ENCODE results near the gene SLC38A5. TPM values are rescaled to one million over a fixed set of nuclear protein-coding genes. Genes with fewer than 3 reads are reported as not detected.

SLC38A5 gene
- total RNA-seq, 4 donors from 2014 or later, result 21.8 to 34.2 (median 25.4) TPM

- TF ChIP-seq POLR2A (IDR thresholded peaks at IDR 0.05), result no peak
- no peak for TF ChIP-seq CTCF (IDR thresholded peaks at IDR 0.05)
- intact Hi-C loops (cut with DNase I; ENCODE audit: low total_unique reads), result no loop called here
- DNase-seq (ENCODE audit: low spot score in 2 of 2), result no peak
- WGBS, 2 donors, result 31 to 63% methylated on average over 2 of the region's 2 CpGs
- H3K4me3 ChIP-seq (ENCODE audit: low read depth, poor library complexity, severe bottlenecking), result no peak overlapping the region
Measured at GRCh38 chrX:48489892-48490291, 19.8 kb upstream of the SLC38A5 start.

GRCh38 chrX:48489296-48489695 lies 19.2 kb upstream of the SLC38A5 start:
- TF ChIP-seq CTCF (IDR thresholded peaks at IDR 0.05), result no peak
- no peak for TF ChIP-seq POLR2A (IDR thresholded peaks at IDR 0.05)
- DNase-seq (ENCODE audit: low spot score in 2 of 2), result no peak
- intact Hi-C loops (cut with DNase I; ENCODE audit: low total_unique reads), result no loop called here
- no peak overlapping the region for H3K4me3 ChIP-seq (ENCODE audit: low read depth, poor library complexity, severe bottlenecking)
- 64 to 72% methylated on average over 9 of the region's 9 CpGs for WGBS, 2 donors

GRCh38 chrX:48488034-48488433 lies 18.0 kb upstream of the SLC38A5 start:
- intact Hi-C loops (cut with DNase I; ENCODE audit: low total_unique reads), result no loop called here
- H3K4me3 ChIP-seq (ENCODE audit: low read depth, poor library complexity, severe bottlenecking), result no peak overlapping the region
- TF ChIP-seq CTCF (IDR thresholded peaks at IDR 0.05) (no peak), POLR2A (IDR thresholded peaks at IDR 0.05) (no peak)
- no peak for DNase-seq (ENCODE audit: low spot score in 2 of 2)
- 85% methylated on average over 3 of the region's 3 CpGs; no CpG with 5 or more reads in 1 of the 2 donors for WGBS, 2 donors

GRCh38 chrX:48487362-48487798 lies 17.3 kb upstream of the SLC38A5 start:
- intact Hi-C loops (cut with DNase I; ENCODE audit: low total_unique reads), result no loop called here
- no peak for TF ChIP-seq POLR2A (IDR thresholded peaks at IDR 0.05)
- WGBS, 2 donors, result 51 to 81% methylated on average over 3 to 10 of the region's 10 CpGs
- H3K4me3 ChIP-seq (ENCODE audit: low read depth, poor library complexity, severe bottlenecking), result no peak overlapping the region
- no peak for DNase-seq (ENCODE audit: low spot score in 2 of 2)

- DNase-seq (ENCODE audit: low spot score in 2 of 2), result no peak
- WGBS, 2 donors, result 60 to 63% methylated on average over 4 to 7 of the region's 7 CpGs
- intact Hi-C loops (cut with DNase I; ENCODE audit: low total_unique reads), result no loop called here
Measured at GRCh38 chrX:48482526-48482925, 12.5 kb upstream of the SLC38A5 start.

GRCh38 chrX:48480583-48480982 lies 10.5 kb upstream of the SLC38A5 start:
- no peak for DNase-seq (ENCODE audit: low spot score in 2 of 2)
- no peak for TF ChIP-seq POLR2A (IDR thresholded peaks at IDR 0.05)
- TF ChIP-seq CTCF (IDR thresholded peaks at IDR 0.05), result no peak
- intact Hi-C loops (cut with DNase I; ENCODE audit: low total_unique reads), result no loop called here
- H3K4me3 ChIP-seq (ENCODE audit: low read depth, poor library complexity, severe bottlenecking), result no peak overlapping the region
- 89 to 95% methylated on average over 3 of the region's 3 CpGs for WGBS, 2 donors

More at GRCh38 chrX:48482526-48482925, 12.5 kb upstream of the SLC38A5 start:
- no peak overlapping the region for H3K4me3 ChIP-seq (ENCODE audit: low read depth, poor library complexity, severe bottlenecking)
- TF ChIP-seq POLR2A (IDR thresholded peaks at IDR 0.05) (no peak), CTCF (IDR thresholded peaks at IDR 0.05) (no peak)

All from lower leg skin (tissue), 4 donors.